Neural progenitor cell (in vitro differentiated cells): Measurements from ENCODE around the gene MAN2A1. TPM values are rescaled to one million over a fixed set of nuclear protein-coding genes. Genes with fewer than 3 reads are reported as not detected.

Experiments
- DNase-seq: peaks from one replicate; pipeline ENCODE4 v3.0.0-alpha.2; 2016; ENCODE audit warnings: low spot score
- H2AFZ ChIP-seq: fragments of 200-600 bp; sonication (generic); replicated peaks from 2 replicates; pipeline ENCODE4 v1.6.1; 2016; ENCODE audit warnings: antibody characterized with exemption
- H3F3A ChIP-seq: fragments of 200-600 bp; sonication (generic); 2 replicates; pipeline ENCODE4 v1.6.1; 2016; ENCODE audit warnings: antibody characterized with exemption, low read depth
- H3K27ac ChIP-seq: fragments of 200-600 bp; sonication (generic); 2 replicates; pipeline ENCODE4 v1.5.1; 2016; ENCODE audit warnings: mild to moderate bottlenecking
- H3K27me3 ChIP-seq: fragments of 200-600 bp; sonication (generic); 2 replicates; pipeline ENCODE4 v1.6.1; 2016; ENCODE audit warnings: mild to moderate bottlenecking, moderate library complexity
- H3K36me3 ChIP-seq: fragments of 200-600 bp; sonication (generic); 2 replicates; pipeline ENCODE4 v1.5.1; 2016
- H3K4me1 ChIP-seq: fragments of 200-600 bp; sonication (generic); 2 replicates; pipeline ENCODE4 v1.6.1; 2016; ENCODE audit warnings: mixed run types
- H3K4me2 ChIP-seq: fragments of 200-600 bp; sonication (generic); 2 replicates; pipeline ENCODE4 v1.6.1; 2016
- H3K4me3 ChIP-seq: fragments of 200-600 bp; sonication (generic); 2 replicates; pipeline ENCODE4 v1.5.1; 2016
- H3K79me2 ChIP-seq: fragments of 200-600 bp; sonication (generic); 2 replicates; pipeline ENCODE4 v1.6.1; 2016; ENCODE audit warnings: low read depth
- H3K9ac ChIP-seq: fragments of 200-600 bp; sonication (generic); 2 replicates; pipeline ENCODE4 v1.6.1; 2016
- H3K9me3 ChIP-seq: fragments of 200-600 bp; sonication (generic); 2 replicates; pipeline ENCODE4 v1.5.1; 2016; ENCODE audit warnings: low read depth
- H4K20me1 ChIP-seq: fragments of 200-600 bp; sonication (generic); 2 replicates; pipeline ENCODE4 v1.6.1; 2016; ENCODE audit warnings: low read depth
- H3K27ac Mint-ChIP-seq: 3 replicates; pipeline ENCODE4 v1.8.0; 2021; ENCODE audit warnings: mixed read lengths
- H3K27me3 Mint-ChIP-seq: 2 replicates; pipeline ENCODE4 v1.8.0; 2022; ENCODE audit warnings: low read depth, mild to moderate bottlenecking, inconsistent platforms, moderate library complexity, mixed read lengths; ENCODE audit not compliant: insufficient read depth
- H3K36me3 Mint-ChIP-seq: 3 replicates; pipeline ENCODE4 v1.8.0; 2021; ENCODE audit warnings: mixed read lengths
- H3K4me1 Mint-ChIP-seq: 3 replicates; pipeline ENCODE4 v1.8.0; 2021; ENCODE audit warnings: mixed read lengths
- H3K4me3 Mint-ChIP-seq: 3 replicates; pipeline ENCODE4 v1.8.0; 2021; ENCODE audit warnings: mild to moderate bottlenecking, moderate library complexity, mixed read lengths
- H3K9me3 Mint-ChIP-seq: 3 replicates; pipeline ENCODE4 v1.8.0; 2020; ENCODE audit warnings: mixed read lengths
- EZH2 ChIP-seq: fragments of 200-600 bp; sonication (generic); IDR thresholded peaks from 2 replicates; pipeline ENCODE4 v1.6.1; 2017; ENCODE audit warnings: antibody characterized with exemption, mild to moderate bottlenecking, moderate library complexity
- EZH2phosphoT487 ChIP-seq: fragments of 200-600 bp; sonication (generic); IDR thresholded peaks from 2 replicates; pipeline ENCODE4 v1.6.1; 2017; ENCODE audit warnings: antibody characterized with exemption
- total RNA-seq: library from RNA; depleted of rRNA; stranded (reverse); fragments of >200 nt; gene quantifications from 2 replicates; pipeline ENCODE4 v1.2.3, GENCODE V29; 2015; ENCODE audit warnings: low replicate concordance
- TF ChIP-seq, protein P1 (sequence below): fragments of 200-600 bp; sonication (generic); IDR thresholded peaks from 2 replicates; pipeline ENCODE4 v1.5.1; 2017; ENCODE audit warnings: antibody characterized with exemption, mild to moderate bottlenecking

The MAN2A1 gene
- total RNA-seq, 1 donor from 2014 or later = 130 TPM

DNA sequence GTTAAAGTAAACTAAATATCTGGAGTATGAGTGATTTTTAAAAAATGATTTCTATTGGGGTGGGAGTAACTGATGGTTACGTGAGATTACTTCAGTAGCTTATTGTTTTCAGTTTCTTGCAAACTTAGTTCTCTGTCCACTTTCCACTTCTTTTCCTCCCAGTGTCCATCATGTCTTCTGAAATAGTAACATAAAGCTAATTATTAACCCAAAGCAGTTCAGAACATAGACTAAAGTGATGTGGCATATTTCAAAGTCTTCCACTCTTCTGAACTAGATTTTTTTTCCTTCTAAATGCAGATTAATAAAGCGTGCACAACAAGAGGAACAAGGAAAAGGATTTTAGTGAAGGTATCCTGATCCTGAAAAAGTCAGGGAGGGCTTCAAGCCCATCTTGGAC lies 114.1 kb downstream of the MAN2A1 start:
- Histone ChIP-seq H3K36me3 (peaks cover 11% of the 10 kb centered on the region), H3K79me2 (no peaks in the 10 kb centered on the region), H4K20me1 (peaks cover 7% of the 10 kb centered on the region), H3K27me3 (no peaks in the 10 kb centered on the region), H3K4me1 (peaks cover 16% of the 10 kb centered on the region), H3K4me2 (no peak overlapping the region), H3K27ac (peak overlapping the region; percentile 2), H2AFZ (no peak overlapping the region), H3K4me3 (no peak overlapping the region), H3K9me3 (no peaks in the 10 kb centered on the region), H3K9ac (no peak overlapping the region), H3F3A (peaks cover 19% of the 10 kb centered on the region)
- no peaks in the 10 kb centered on the region for H3K9me3 Mint-ChIP-seq
- H3K36me3 Mint-ChIP-seq = peaks cover 18% of the 10 kb centered on the region
- no peak overlapping the region for H3K4me3 Mint-ChIP-seq
- TF ChIP-seq, protein P1, sequence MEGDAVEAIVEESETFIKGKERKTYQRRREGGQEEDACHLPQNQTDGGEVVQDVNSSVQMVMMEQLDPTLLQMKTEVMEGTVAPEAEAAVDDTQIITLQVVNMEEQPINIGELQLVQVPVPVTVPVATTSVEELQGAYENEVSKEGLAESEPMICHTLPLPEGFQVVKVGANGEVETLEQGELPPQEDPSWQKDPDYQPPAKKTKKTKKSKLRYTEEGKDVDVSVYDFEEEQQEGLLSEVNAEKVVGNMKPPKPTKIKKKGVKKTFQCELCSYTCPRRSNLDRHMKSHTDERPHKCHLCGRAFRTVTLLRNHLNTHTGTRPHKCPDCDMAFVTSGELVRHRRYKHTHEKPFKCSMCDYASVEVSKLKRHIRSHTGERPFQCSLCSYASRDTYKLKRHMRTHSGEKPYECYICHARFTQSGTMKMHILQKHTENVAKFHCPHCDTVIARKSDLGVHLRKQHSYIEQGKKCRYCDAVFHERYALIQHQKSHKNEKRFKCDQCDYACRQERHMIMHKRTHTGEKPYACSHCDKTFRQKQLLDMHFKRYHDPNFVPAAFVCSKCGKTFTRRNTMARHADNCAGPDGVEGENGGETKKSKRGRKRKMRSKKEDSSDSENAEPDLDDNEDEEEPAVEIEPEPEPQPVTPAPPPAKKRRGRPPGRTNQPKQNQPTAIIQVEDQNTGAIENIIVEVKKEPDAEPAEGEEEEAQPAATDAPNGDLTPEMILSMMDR = no peak
- TF ChIP-seq EZH2phosphoT487 (no peak), EZH2 (no peak)
- H3K4me1 Mint-ChIP-seq = peaks cover 26% of the 10 kb centered on the region
- H3K27ac Mint-ChIP-seq = peak overlapping the region; percentile 64
- no peak for DNase-seq
- H3K27me3 Mint-ChIP-seq = no peaks in the 10 kb centered on the region

DNA sequence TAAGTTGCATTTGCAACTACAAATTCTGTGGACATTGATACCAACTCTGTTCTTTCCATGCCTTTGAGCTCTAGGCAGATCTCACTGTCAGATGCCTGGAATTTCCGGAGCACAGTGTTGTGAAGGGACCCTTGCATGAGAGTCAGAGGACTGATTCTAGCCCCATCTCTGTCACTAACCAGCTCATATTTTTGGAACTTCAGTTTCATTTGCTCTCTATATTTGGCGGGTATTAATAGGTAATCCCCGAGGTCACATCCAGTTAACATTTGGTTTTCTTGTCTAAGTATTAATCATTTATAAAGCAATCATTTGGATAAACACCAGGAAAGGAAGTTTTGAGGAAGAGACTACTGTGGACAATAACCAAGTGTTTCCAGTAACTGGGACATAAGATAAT lies 115.7 kb downstream of the MAN2A1 start:
- no peaks in the 10 kb centered on the region for H3K9me3 ChIP-seq
- peak overlapping the region; percentile 87 for H3K27ac Mint-ChIP-seq
- no peak overlapping the region for H3K4me3 Mint-ChIP-seq
- H3K9me3 Mint-ChIP-seq = no peaks in the 10 kb centered on the region
- H3F3A ChIP-seq = peaks cover 19% of the 10 kb centered on the region
- peaks cover 28% of the 10 kb centered on the region for H3K4me1 Mint-ChIP-seq
- H3K4me1 ChIP-seq = peaks cover 16% of the 10 kb centered on the region
- no peaks in the 10 kb centered on the region for H3K27me3 Mint-ChIP-seq
- peak overlapping the region; percentile 62 for H3K27ac ChIP-seq
- H3K4me2 ChIP-seq = peak overlapping the region; percentile 41
- H2AFZ ChIP-seq = no peak overlapping the region
- peak; percentile 26 for DNase-seq
- no peak overlapping the region for H3K4me3 ChIP-seq
- no peak overlapping the region for H3K9ac ChIP-seq
- peaks cover 11% of the 10 kb centered on the region for H3K36me3 ChIP-seq
- H3K79me2 ChIP-seq = no peaks in the 10 kb centered on the region
- H4K20me1 ChIP-seq = peaks cover 7% of the 10 kb centered on the region
- peaks cover 26% of the 10 kb centered on the region for H3K36me3 Mint-ChIP-seq
- no peaks in the 10 kb centered on the region for H3K27me3 ChIP-seq
- TF ChIP-seq, protein P1 = no peak
- TF ChIP-seq EZH2 (no peak), EZH2phosphoT487 (no peak)

- H3K9me3 Mint-ChIP-seq = no peaks in the 10 kb centered on the region
- H3F3A ChIP-seq = peaks cover 19% of the 10 kb centered on the region
- peaks cover 28% of the 10 kb centered on the region for H3K36me3 Mint-ChIP-seq
- H3K27me3 Mint-ChIP-seq = no peaks in the 10 kb centered on the region
- H3K79me2 ChIP-seq = no peaks in the 10 kb centered on the region
- no peak overlapping the region for H3K9ac ChIP-seq
- peaks cover 13% of the 10 kb centered on the region for H3K36me3 ChIP-seq
- no peak overlapping the region for H2AFZ ChIP-seq
- TF ChIP-seq EZH2 (no peak), EZH2phosphoT487 (no peak)
- TF ChIP-seq, protein P1 = no peak
- H3K27ac ChIP-seq = no peak overlapping the region
- peaks cover 16% of the 10 kb centered on the region for H3K4me1 ChIP-seq
- H3K27me3 ChIP-seq = no peaks in the 10 kb centered on the region
- peaks cover 7% of the 10 kb centered on the region for H4K20me1 ChIP-seq
- no peak overlapping the region for H3K4me3 Mint-ChIP-seq
- peaks cover 30% of the 10 kb centered on the region for H3K4me1 Mint-ChIP-seq
- H3K4me2 ChIP-seq = peak overlapping the region; percentile 41
- peak; percentile 72 for DNase-seq
- H3K9me3 ChIP-seq = no peaks in the 10 kb centered on the region
- no peak overlapping the region for H3K4me3 ChIP-seq
- H3K27ac Mint-ChIP-seq = peak overlapping the region; percentile 46
Measured at GRCh38 chr5:109805883-109806282, 116.2 kb downstream of the MAN2A1 start.
